HG03442 (cell line): Measurements from ENCODE around the gene GPR4.
"Not testable (repeated sequence)": the region's sequence is repeated elsewhere in the genome, so short reads cannot be mapped to it uniquely, and the experiment has no call there.

Source experiments
- ATAC-seq: cut with Tn5 transposase; IDR thresholded peaks from one replicate; pipeline ENCODE4 v1.9.1; 2021; ENCODE audit warnings: mild to moderate bottlenecking, moderate library complexity; ENCODE audit not compliant: unreplicated experiment

GPR4 gene

DNA sequence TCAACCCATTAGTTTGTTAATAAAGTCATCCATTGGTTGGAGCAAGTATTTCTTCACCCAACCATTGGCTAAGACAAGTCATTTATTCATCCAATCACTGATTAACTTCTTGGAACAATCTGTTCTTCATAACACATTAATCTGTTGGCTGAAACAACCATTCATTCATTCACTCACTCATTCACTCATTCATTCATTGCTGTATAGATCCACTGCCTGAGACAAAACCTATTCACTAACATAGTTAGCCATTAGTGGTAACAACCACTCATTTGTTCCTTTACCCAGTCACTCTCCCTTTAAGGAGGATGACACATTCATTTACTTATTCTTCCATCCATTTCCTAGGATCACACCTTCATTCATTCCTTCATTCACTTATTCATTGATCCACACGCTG is 22.0 kb upstream of the GPR4 start:
- ATAC-seq: no peak

- no peak for ATAC-seq
These were observed 20.0 kb upstream of the GPR4 start for GRCh38 chr19:45621976-45622503.

- ATAC-seq: no peak
These were observed 19.4 kb upstream of the GPR4 start for GRCh38 chr19:45621389-45621788.

DNA sequence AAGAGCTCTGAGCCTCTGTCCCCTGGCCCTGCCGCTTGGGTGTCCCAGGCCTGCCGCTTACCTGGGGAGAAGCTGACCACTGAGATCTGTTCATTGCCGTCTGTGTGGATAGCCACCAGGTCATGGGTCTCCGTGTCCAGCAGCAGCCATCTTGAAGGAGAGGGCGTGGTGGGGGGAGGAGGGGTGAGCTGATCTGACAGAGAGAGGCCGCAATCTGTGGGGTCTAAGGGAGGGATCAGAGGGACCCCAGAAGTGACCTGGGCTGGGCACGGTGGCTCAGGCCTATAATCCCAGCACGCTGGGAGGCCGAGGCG is 14.6 kb upstream of the GPR4 start:
- no peak for ATAC-seq

DNA sequence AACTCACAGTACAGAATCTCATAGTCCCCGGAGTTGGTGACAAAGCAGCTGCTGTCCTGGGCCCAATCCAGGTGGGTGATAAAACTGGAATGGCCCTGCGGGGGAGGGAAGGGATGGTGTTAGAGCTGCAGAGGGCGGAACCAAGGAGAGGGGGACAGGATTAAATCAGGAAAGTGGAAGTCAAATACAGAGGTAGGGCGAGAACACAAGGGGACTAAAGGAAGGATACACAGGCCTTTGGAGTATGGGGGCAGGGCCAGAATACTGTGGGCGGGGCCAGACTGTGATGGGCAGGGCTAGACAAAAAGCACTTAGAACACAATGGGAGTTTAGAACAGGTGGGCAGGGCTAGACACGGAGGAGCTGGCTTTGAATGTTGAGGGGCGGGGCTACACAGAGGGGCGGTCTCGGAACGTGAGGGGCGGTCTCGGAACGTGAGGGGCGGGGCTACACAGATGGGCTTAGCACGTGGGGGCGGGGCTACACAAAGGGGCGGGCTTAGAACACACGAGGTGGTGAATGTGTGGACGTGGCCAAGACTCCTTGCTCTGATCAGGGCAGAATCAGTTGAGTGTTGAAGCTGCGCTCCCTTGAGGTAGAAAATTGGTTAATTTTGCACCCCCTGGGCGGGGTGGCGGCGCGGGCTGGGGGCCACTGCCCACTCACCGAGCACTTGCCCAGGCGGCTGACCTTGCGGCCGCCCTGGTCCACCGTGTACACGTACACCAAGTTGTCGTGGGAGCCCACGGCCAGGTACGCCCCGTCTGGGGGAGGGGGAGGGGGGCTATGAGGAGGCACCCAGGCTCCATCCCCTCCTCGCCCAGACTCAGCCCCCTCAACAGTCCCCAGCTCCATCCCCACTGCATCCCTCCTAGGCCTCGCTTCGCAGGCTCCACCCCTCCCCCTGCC is 14.0 kb upstream of the GPR4 start:
- no peak for ATAC-seq

- ATAC-seq: not testable (repeated sequence)
These were observed 13.0 kb upstream of the GPR4 start for GRCh38 chr19:45615056-45615455.

GRCh38 chr19:45613926-45614725 is 12.1 kb upstream of the GPR4 start:
- ATAC-seq: peak; percentile 65

GRCh38 chr19:45608948-45609347 is 6.9 kb upstream of the GPR4 start:
- no peak for ATAC-seq

DNA sequence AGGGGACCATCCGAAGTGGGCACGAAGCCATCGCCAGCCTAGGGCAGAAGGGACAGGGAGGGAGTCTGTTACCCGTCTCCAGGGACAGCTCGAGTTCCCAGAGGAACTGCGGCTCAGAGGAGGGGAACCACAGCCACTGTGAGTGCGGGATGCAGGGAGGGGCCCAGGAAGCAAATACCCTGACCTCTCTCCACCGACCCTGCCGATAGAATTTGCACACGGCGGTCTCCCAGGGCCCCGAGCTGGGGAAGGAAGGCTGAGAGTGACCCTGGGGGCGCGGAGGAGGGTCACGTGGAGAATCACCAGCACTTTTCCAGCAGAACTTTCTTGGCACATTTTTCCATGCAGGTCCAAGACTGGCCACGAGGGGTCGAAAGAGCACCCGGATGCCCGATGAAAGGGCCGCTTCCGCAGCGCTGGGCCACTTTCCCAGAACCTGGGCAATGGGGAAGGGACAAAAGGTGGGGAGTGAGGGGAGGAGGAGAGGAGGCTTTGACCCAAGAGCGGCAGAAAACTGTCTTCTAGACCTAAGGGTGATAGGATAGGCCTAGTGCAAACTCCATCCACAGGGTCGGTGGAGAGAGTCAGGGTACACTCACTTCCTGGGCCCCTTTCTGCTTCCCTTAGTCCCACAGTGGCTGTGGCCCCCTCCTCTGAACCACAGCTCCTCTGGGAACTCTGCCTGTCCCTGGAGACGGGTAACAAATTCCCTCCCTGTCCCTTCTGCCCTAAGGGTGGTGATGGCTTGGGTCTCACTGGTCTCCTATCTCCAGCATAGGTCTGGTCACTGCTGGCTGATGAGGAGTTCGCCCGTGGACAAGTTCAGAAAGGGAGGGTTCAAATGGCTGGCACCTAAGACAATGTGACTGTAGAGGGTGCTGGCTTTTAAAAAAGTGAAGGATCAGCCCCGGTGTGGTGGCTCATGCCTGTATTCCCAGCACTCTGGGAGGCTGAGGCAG is 5.3 kb upstream of the GPR4 start:
- no peak for ATAC-seq

- no peak for ATAC-seq
These were observed 897 bp downstream of the GPR4 start for GRCh38 chr19:45601115-45601514.

- ATAC-seq: no peak
These were observed 1.6 kb downstream of the GPR4 start for GRCh38 chr19:45600340-45600885.

GRCh38 chr19:45599286-45599685 is 2.7 kb downstream of the GPR4 start:
- no peak for ATAC-seq

- no peak for ATAC-seq
These were observed 3.6 kb downstream of the GPR4 start for GRCh38 chr19:45598267-45599001.

DNA sequence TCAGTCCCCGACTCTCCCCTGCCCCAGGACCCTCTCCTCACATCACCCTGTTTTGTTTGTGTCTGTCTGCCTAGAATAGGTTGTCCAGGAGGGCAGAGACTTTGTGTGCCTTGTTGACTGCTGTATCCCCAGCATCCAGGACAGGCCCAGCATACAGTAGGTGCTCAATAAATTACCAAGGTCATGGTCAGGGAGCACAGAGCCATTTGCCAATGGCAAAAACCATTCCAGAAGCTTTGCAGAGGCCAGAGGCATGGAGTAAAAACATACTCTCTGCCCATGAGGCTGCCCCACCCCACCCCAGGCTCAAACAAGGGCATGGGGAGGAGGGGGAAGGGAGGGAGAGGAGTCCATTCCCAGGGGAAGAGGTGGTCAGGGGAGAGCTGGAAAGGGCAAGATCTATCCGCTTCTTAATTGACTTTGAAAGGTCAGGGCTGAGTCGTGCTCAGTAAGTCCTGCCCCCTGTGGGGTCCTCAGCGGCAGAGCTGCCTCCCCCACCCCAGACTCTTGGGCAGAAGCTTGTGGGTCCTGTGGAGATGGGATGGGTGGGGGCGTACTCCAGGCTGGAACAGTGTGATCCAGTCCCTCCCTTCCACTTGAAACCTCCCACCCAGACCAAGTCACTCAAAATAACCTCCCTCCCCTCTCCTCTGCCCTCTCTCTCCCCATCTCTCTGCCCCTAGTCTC is 4.4 kb downstream of the GPR4 start:
- no peak for ATAC-seq

GRCh38 chr19:45595814-45596213 is 6.2 kb downstream of the GPR4 start:
- ATAC-seq: no peak

DNA sequence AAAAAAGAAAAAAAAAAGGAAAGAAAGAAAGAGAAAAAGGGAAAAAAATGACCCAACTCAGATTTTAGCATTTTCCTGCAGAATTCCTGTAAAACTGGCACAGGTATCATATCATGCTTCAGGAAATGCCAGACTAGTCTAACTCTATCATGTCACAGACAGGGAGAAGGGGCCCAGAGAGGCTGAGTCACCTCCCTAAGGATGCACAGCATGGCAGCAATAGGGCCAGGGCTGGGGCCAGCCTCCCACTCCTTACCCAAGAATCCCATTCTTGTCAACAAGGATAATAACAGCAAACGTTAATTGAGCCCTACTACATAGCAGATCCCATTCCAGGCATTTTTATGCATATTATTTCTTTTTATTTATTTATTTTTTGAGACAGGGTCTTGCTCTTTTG is 8.5 kb downstream of the GPR4 start:
- no peak for ATAC-seq

DNA sequence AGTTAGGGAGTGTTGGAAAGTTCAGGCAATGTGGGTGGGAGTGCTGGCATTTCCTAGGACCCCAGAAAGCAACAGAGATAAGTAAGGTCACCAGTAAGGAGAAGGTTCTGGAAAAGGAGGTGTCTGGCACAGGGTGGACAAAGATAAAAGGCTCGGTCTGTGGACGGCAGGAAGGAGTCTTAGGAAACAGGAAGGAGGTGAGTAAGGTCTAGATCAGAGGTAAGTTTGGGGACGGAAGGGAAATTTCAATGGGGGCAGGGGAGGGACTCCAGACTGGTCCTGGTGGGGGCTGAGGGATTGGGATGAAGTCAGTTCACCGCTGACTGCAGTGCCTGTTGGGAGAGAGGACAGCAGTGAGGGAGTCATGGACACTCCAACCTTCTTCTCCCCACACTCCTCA is 9.6 kb downstream of the GPR4 start:
- ATAC-seq: no peak

GRCh38 chr19:45591638-45592005 is 10.4 kb downstream of the GPR4 start:
- ATAC-seq: no peak

GRCh38 chr19:45591004-45591637 is 10.9 kb downstream of the GPR4 start:
- no peak for ATAC-seq
